ENCODE data around the gene RAB6B. TPM values are rescaled to one million over a fixed set of nuclear protein-coding genes. Genes with fewer than 3 reads are reported as not detected.

RAB6B gene
- polyA plus RNA-seq, 1 donor from 2014 or later: 57.5 TPM

DNA sequence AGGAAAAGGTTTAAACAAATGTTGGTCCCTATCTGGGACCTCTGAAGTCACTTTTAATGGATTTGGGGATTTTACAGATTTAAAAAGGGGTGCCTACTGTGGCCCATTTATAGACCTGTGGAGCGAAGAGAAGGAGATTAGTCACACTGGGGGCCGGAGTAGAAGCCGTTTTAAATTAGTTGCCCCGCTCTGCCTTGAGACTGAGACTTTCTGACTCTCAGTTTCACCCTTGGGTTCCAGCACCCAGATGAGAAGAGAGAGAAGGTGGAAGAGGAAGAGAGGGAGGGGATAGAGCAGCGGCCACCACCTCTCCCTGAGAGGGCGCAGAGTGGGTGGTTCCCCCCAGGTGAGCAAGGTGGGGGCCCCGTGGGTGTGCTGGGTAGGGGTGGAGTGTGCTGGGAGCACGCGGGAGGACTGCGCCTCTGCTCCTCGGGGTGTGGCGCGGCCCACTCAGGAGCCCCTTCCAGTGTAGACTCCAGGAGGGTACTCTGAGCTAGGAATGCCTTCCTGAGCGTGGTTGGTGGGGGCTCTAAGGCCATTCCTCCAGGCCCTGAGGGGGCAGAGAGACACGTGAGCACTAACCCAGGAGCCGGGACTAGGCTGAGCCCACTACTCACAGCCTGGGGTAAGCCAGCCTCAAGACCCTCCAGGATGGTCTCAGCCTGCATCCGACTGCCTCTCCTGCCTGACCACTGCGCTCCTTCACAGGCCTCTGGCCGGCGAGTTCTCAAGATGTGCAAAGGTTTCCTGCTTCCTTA lies 32.6 kb upstream of the RAB6B start:
- peaks cover 5% of the 10 kb centered on the region for H3K27me3 ChIP-seq (ENCODE audit: insufficient read depth, low read depth, low read length)
- no peaks in the 10 kb centered on the region for H3K79me2 ChIP-seq (replicated peaks; ENCODE audit: insufficient read depth, low read length)
- no peaks in the 10 kb centered on the region for H3K36me3 ChIP-seq (ENCODE audit: insufficient read depth, low read length)
- no peaks in the 10 kb centered on the region for H3K9me2 ChIP-seq (ENCODE audit: insufficient read depth, low read length)
- no peak overlapping the region for H3K27ac ChIP-seq (ENCODE audit: low read length)
- TF ChIP-seq EZH2 (IDR thresholded peaks at IDR 0.05; ENCODE audit: borderline replicate concordance, insufficient read depth, low read length, poor library complexity, severe bottlenecking) (no peak), TAF1 (IDR thresholded peaks at IDR 0.05; ENCODE audit: low read depth) (no peak), POLR2AphosphoS5 (IDR thresholded peaks at IDR 0.05) (no peak), MXI1 (conservative IDR thresholded peaks at IDR 0.05; ENCODE audit: poor library complexity, severe bottlenecking) (no peak), REST (IDR thresholded peaks at IDR 0.05; ENCODE audit: borderline replicate concordance) (no peak), SMC3 (conservative IDR thresholded peaks at IDR 0.05; ENCODE audit: poor library complexity) (no peak), CTCF (IDR thresholded peaks at IDR 0.05; ENCODE audit: poor library complexity, severe bottlenecking) (no peak), RAD21 (conservative IDR thresholded peaks at IDR 0.05) (no peak), EP300 (conservative IDR thresholded peaks at IDR 0.05; ENCODE audit: poor library complexity, severe bottlenecking) (no peak)
- no peaks in the 10 kb centered on the region for H3F3A ChIP-seq (ENCODE audit: insufficient read depth, low read length, poor library complexity, severe bottlenecking)
- no peaks in the 10 kb centered on the region for H3K9me3 ChIP-seq (ENCODE audit: low read length)
- no peaks in the 10 kb centered on the region for H4K20me1 ChIP-seq (ENCODE audit: insufficient read depth)
- no peak overlapping the region for H3K9ac ChIP-seq (ENCODE audit: low read length)
- H3K4me2 ChIP-seq (ENCODE audit: low read length): no peak overlapping the region
- no peak overlapping the region for H2AFZ ChIP-seq (ENCODE audit: low read depth, low read length)
- peak overlapping the region; percentile 47 for H3K4me3 ChIP-seq (ENCODE audit: low read length)

DNA sequence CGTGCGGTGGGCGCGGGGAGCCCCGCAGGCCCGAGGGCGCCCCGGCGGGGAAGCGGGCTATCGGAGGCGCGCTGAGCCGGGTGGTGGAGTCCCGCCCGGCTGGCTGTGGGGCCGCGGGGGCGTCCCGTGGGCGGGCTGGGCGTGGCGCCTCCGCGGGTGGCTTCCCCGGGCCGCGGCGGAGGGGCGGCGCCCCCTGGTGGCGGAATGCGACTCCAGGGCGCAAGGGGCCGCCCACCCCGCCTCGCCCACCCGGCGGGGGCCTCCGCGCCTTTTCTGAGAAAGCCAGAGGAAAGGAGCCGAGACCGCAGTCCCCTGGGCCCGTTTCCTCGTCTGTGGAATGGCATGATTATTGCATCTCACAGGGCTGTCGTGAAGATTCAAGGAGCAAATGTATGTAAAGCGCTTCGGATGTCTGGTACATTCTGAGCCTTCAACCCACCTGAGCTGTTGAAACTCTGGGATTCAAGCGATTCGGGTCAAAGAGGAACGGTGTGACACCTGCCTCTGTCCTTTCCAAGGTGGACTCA lies 31.9 kb upstream of the RAB6B start:
- H3K27me3 ChIP-seq (ENCODE audit: insufficient read depth, low read depth, low read length): peaks cover 5% of the 10 kb centered on the region
- no peak overlapping the region for H2AFZ ChIP-seq (ENCODE audit: low read depth, low read length)
- H3K27ac ChIP-seq (ENCODE audit: low read length): no peak overlapping the region
- TF ChIP-seq TAF1 (IDR thresholded peaks at IDR 0.05; ENCODE audit: low read depth) (no peak), RAD21 (conservative IDR thresholded peaks at IDR 0.05) (peak; percentile 62), POLR2AphosphoS5 (IDR thresholded peaks at IDR 0.05) (no peak), EP300 (conservative IDR thresholded peaks at IDR 0.05; ENCODE audit: poor library complexity, severe bottlenecking) (no peak), EZH2 (IDR thresholded peaks at IDR 0.05; ENCODE audit: borderline replicate concordance, insufficient read depth, low read length, poor library complexity, severe bottlenecking) (no peak), MXI1 (conservative IDR thresholded peaks at IDR 0.05; ENCODE audit: poor library complexity, severe bottlenecking) (no peak), SMC3 (conservative IDR thresholded peaks at IDR 0.05; ENCODE audit: poor library complexity) (peak; percentile 72), CTCF (IDR thresholded peaks at IDR 0.05; ENCODE audit: poor library complexity, severe bottlenecking) (peak; percentile 75), REST (IDR thresholded peaks at IDR 0.05; ENCODE audit: borderline replicate concordance) (no peak)
- no peak overlapping the region for H3K4me2 ChIP-seq (ENCODE audit: low read length)
- peak overlapping the region; percentile 52 for H3K4me3 ChIP-seq (ENCODE audit: low read length)
- H3K79me2 ChIP-seq (replicated peaks; ENCODE audit: insufficient read depth, low read length): no peaks in the 10 kb centered on the region
- H3K9me2 ChIP-seq (ENCODE audit: insufficient read depth, low read length): no peaks in the 10 kb centered on the region
- no peaks in the 10 kb centered on the region for H3K36me3 ChIP-seq (ENCODE audit: insufficient read depth, low read length)
- H3F3A ChIP-seq (ENCODE audit: insufficient read depth, low read length, poor library complexity, severe bottlenecking): no peaks in the 10 kb centered on the region
- no peaks in the 10 kb centered on the region for H3K9me3 ChIP-seq (ENCODE audit: low read length)
- H3K9ac ChIP-seq (ENCODE audit: low read length): no peak overlapping the region
- no peaks in the 10 kb centered on the region for H4K20me1 ChIP-seq (ENCODE audit: insufficient read depth)
